ENCODE measurements around the gene PLPP3.

PLPP3 gene

GRCh38 chr1:56496821-56497772 is 82.3 kb downstream of the PLPP3 start:
- Histone ChIP-seq H3K27me3 (ENCODE audit: control insufficient read depth, insufficient read depth, low read length) (no peaks in the 10 kb centered on the region), H3K9ac (ENCODE audit: low read length) (no peak overlapping the region), H3K9me3 (ENCODE audit: control insufficient read depth, low read length) (no peaks in the 10 kb centered on the region), H3K4me1 (ENCODE audit: control insufficient read depth, insufficient read depth, low read length) (peaks cover 25% of the 10 kb centered on the region), H3K36me3 (ENCODE audit: control insufficient read depth, insufficient read depth, low read length) (no peaks in the 10 kb centered on the region), H3K4me3 (ENCODE audit: low read length) (no peak overlapping the region)

GRCh38 chr1:56496158-56496557 is 83.2 kb downstream of the PLPP3 start:
- H3K4me3 ChIP-seq (ENCODE audit: low read length) = no peak overlapping the region
- no peak overlapping the region for H3K9ac ChIP-seq (ENCODE audit: low read length)
- H3K4me1 ChIP-seq (ENCODE audit: control insufficient read depth, insufficient read depth, low read length) = peaks cover 30% of the 10 kb centered on the region
- no peaks in the 10 kb centered on the region for H3K9me3 ChIP-seq (ENCODE audit: control insufficient read depth, low read length)
- H3K36me3 ChIP-seq (ENCODE audit: control insufficient read depth, insufficient read depth, low read length) = no peaks in the 10 kb centered on the region
- H3K27me3 ChIP-seq (ENCODE audit: control insufficient read depth, insufficient read depth, low read length) = no peaks in the 10 kb centered on the region

- no peak overlapping the region for H3K9ac ChIP-seq (ENCODE audit: low read length)
- no peak overlapping the region for H3K4me3 ChIP-seq (ENCODE audit: low read length)
- H3K9me3 ChIP-seq (ENCODE audit: control insufficient read depth, low read length) = no peaks in the 10 kb centered on the region
- H3K4me1 ChIP-seq (ENCODE audit: control insufficient read depth, insufficient read depth, low read length) = peaks cover 30% of the 10 kb centered on the region
- no peaks in the 10 kb centered on the region for H3K36me3 ChIP-seq (ENCODE audit: control insufficient read depth, insufficient read depth, low read length)
- no peaks in the 10 kb centered on the region for H3K27me3 ChIP-seq (ENCODE audit: control insufficient read depth, insufficient read depth, low read length)
These were observed 83.8 kb downstream of the PLPP3 start for GRCh38 chr1:56495538-56495937.

GRCh38 chr1:56494306-56494705 is 85.1 kb downstream of the PLPP3 start:
- no peaks in the 10 kb centered on the region for H3K36me3 ChIP-seq (ENCODE audit: control insufficient read depth, insufficient read depth, low read length)
- H3K4me1 ChIP-seq (ENCODE audit: control insufficient read depth, insufficient read depth, low read length) = peaks cover 30% of the 10 kb centered on the region
- no peak overlapping the region for H3K9ac ChIP-seq (ENCODE audit: low read length)
- H3K27me3 ChIP-seq (ENCODE audit: control insufficient read depth, insufficient read depth, low read length) = no peaks in the 10 kb centered on the region
- H3K9me3 ChIP-seq (ENCODE audit: control insufficient read depth, low read length) = no peaks in the 10 kb centered on the region
- no peak overlapping the region for H3K4me3 ChIP-seq (ENCODE audit: low read length)

DNA sequence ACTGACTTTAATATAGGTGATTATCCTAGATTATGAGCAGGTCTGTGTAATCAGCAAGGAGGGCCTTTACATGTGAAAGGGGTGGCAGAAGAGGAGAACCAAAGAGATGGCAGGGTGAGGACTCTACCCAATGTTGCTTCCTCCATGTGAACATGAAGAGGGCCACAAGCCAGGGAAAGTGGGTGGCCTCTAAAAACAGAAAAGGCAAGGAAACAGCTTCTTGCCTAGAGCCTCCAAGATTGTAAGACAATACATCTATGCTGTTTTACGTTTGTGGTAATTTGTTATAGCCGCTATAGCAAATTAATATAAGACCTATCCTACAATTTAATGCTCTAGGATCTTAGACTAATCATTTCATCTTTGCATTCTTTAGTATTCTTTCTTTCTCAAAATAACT is 85.5 kb downstream of the PLPP3 start:
- Histone ChIP-seq H3K4me1 (ENCODE audit: control insufficient read depth, insufficient read depth, low read length) (peaks cover 30% of the 10 kb centered on the region), H3K9me3 (ENCODE audit: control insufficient read depth, low read length) (no peaks in the 10 kb centered on the region), H3K4me3 (ENCODE audit: low read length) (no peak overlapping the region), H3K9ac (ENCODE audit: low read length) (no peak overlapping the region), H3K36me3 (ENCODE audit: control insufficient read depth, insufficient read depth, low read length) (no peaks in the 10 kb centered on the region), H3K27me3 (ENCODE audit: control insufficient read depth, insufficient read depth, low read length) (no peaks in the 10 kb centered on the region)

- Histone ChIP-seq H3K9ac (ENCODE audit: low read length) (no peak overlapping the region), H3K4me1 (ENCODE audit: control insufficient read depth, insufficient read depth, low read length) (peaks cover 18% of the 10 kb centered on the region), H3K4me3 (ENCODE audit: low read length) (no peak overlapping the region), H3K27me3 (ENCODE audit: control insufficient read depth, insufficient read depth, low read length) (no peaks in the 10 kb centered on the region), H3K36me3 (ENCODE audit: control insufficient read depth, insufficient read depth, low read length) (no peaks in the 10 kb centered on the region), H3K9me3 (ENCODE audit: control insufficient read depth, low read length) (no peaks in the 10 kb centered on the region)
These were observed 87.9 kb downstream of the PLPP3 start for GRCh38 chr1:56491441-56491840.

DNA sequence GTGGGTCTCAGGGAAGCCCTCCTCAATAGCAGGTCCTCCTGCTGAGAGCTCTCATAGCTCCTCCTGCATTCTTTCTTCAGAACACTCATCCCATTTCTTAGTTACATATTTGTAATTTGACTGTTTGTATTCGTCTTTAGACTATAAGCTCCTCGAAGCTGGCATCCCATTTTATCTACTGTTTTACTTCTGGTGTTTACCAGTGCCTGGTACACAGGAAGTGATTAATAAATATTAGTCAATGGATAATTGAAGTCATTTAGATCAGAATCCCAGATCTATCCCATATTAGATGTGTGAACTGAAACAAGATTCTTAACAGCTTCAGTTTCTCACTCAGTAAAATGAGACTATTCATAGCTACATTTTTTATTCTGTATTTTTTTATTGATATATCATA is 88.7 kb downstream of the PLPP3 start:
- Histone ChIP-seq H3K27me3 (ENCODE audit: control insufficient read depth, insufficient read depth, low read length) (no peaks in the 10 kb centered on the region), H3K9ac (ENCODE audit: low read length) (no peak overlapping the region), H3K36me3 (ENCODE audit: control insufficient read depth, insufficient read depth, low read length) (no peaks in the 10 kb centered on the region), H3K4me3 (ENCODE audit: low read length) (no peak overlapping the region), H3K4me1 (ENCODE audit: control insufficient read depth, insufficient read depth, low read length) (peaks cover 13% of the 10 kb centered on the region), H3K9me3 (ENCODE audit: control insufficient read depth, low read length) (no peaks in the 10 kb centered on the region)

GRCh38 chr1:56489695-56490094 is 89.7 kb downstream of the PLPP3 start:
- peaks cover 13% of the 10 kb centered on the region for H3K4me1 ChIP-seq (ENCODE audit: control insufficient read depth, insufficient read depth, low read length)
- H3K36me3 ChIP-seq (ENCODE audit: control insufficient read depth, insufficient read depth, low read length) = no peaks in the 10 kb centered on the region
- no peaks in the 10 kb centered on the region for H3K9me3 ChIP-seq (ENCODE audit: control insufficient read depth, low read length)
- no peaks in the 10 kb centered on the region for H3K27me3 ChIP-seq (ENCODE audit: control insufficient read depth, insufficient read depth, low read length)
- no peak overlapping the region for H3K4me3 ChIP-seq (ENCODE audit: low read length)
- no peak overlapping the region for H3K9ac ChIP-seq (ENCODE audit: low read length)

- H3K4me1 ChIP-seq (ENCODE audit: control insufficient read depth, insufficient read depth, low read length) = no peaks in the 10 kb centered on the region
- H3K9ac ChIP-seq (ENCODE audit: low read length) = no peak overlapping the region
- no peak overlapping the region for H3K4me3 ChIP-seq (ENCODE audit: low read length)
These were observed 94.7 kb downstream of the PLPP3 start for GRCh38 chr1:56484695-56485094.

DNA sequence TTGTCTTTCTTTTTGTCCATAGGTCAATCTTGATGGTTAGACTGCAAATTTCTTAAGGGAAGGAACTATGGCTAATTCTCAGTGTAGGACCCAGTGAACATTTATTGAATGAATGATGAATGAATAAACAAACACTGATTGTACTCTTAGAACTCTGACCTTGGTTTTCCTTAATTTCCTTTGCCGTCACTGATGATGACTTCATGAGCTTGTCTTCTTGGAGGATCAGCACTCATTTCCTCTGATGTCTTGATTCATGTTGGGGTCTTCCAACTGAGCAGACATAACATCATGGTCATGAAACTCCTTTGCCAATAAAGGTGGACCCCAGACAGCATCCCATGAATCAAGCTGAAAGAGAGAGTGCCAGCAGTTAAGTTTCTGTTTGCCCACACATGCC is 96.3 kb downstream of the PLPP3 start:
- no peak overlapping the region for H3K9ac ChIP-seq (ENCODE audit: low read length)
- no peaks in the 10 kb centered on the region for H3K36me3 ChIP-seq (ENCODE audit: control insufficient read depth, insufficient read depth, low read length)
- H3K4me3 ChIP-seq (ENCODE audit: low read length) = no peak overlapping the region
- H3K9me3 ChIP-seq (ENCODE audit: control insufficient read depth, low read length) = no peaks in the 10 kb centered on the region
- H3K4me1 ChIP-seq (ENCODE audit: control insufficient read depth, insufficient read depth, low read length) = no peaks in the 10 kb centered on the region
- H3K27me3 ChIP-seq (ENCODE audit: control insufficient read depth, insufficient read depth, low read length) = no peaks in the 10 kb centered on the region

More at GRCh38 chr1:56484695-56485094, 94.7 kb downstream of the PLPP3 start:
- no peaks in the 10 kb centered on the region for H3K9me3 ChIP-seq (ENCODE audit: control insufficient read depth, low read length)
- no peaks in the 10 kb centered on the region for H3K27me3 ChIP-seq (ENCODE audit: control insufficient read depth, insufficient read depth, low read length)
- H3K36me3 ChIP-seq (ENCODE audit: control insufficient read depth, insufficient read depth, low read length) = no peaks in the 10 kb centered on the region

DNA sequence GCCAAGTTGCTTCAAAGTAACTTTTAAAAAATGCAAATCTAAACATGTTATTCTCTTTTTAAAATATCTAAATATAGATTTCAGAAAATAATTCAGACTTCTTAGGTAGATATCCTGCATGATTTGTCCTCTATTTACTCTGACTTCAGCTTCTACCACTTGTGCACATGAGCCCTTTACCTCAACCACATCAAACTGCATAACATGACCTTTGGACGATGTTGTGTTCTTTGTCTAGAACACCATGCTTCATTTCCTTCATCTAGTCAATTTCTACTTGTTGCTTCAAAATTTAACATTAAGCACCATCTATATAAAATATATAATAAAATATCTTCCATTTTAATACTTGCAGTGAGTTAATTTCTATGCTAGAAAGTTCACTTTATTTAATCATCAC is 96.9 kb downstream of the PLPP3 start:
- Histone ChIP-seq H3K4me1 (ENCODE audit: control insufficient read depth, insufficient read depth, low read length) (no peaks in the 10 kb centered on the region), H3K27me3 (ENCODE audit: control insufficient read depth, insufficient read depth, low read length) (no peaks in the 10 kb centered on the region), H3K4me3 (ENCODE audit: low read length) (no peak overlapping the region), H3K36me3 (ENCODE audit: control insufficient read depth, insufficient read depth, low read length) (no peaks in the 10 kb centered on the region), H3K9me3 (ENCODE audit: control insufficient read depth, low read length) (no peaks in the 10 kb centered on the region), H3K9ac (ENCODE audit: low read length) (no peak overlapping the region)

DNA sequence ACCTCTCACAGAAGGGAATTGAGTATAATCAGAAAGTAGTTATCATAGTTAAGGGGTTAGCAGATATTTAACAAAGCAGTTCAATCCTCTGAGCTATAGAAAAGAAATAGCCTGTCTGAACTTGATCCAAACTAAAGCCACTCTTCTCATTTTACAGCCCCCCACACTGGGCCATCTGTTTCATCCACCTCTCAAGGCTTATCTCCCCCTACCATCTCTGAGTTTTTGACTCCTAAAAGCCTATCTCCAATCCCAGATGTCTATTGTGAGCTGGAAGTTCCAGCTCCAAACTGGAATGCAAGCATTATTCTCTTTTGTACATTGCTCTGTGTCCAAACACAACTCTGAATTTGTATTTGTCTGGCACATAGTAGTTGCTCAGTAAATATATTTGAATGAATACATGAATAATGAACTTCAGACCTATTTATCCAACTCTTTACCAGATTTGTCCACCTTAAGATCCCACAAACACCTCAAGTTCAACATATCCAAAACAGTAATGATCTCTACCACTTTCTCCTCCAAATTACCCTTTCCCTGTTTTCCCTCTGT is 98.1 kb downstream of the PLPP3 start:
- peaks cover 8% of the 10 kb centered on the region for H3K27me3 ChIP-seq (ENCODE audit: control insufficient read depth, insufficient read depth, low read length)
- H3K4me3 ChIP-seq (ENCODE audit: low read length) = no peak overlapping the region
- H3K36me3 ChIP-seq (ENCODE audit: control insufficient read depth, insufficient read depth, low read length) = no peaks in the 10 kb centered on the region
- H3K9me3 ChIP-seq (ENCODE audit: control insufficient read depth, low read length) = no peaks in the 10 kb centered on the region
- H3K9ac ChIP-seq (ENCODE audit: low read length) = no peak overlapping the region
- H3K4me1 ChIP-seq (ENCODE audit: control insufficient read depth, insufficient read depth, low read length) = peaks cover 9% of the 10 kb centered on the region

Data from mucosa of stomach (tissue), 1 donor.